OCI-LY3 (cell line): ENCODE results near the gene RER1.

ENCODE experiments used
- H2AFZ ChIP-seq: fragments of 200-600, 300-600 bp; shearing (Covaris generic); 2 replicates; pipeline ENCODE4 v1.6.0; 2014; ENCODE audit warnings: antibody characterized with exemption, low read depth, low read length
- H3K27ac ChIP-seq: fragments of 200-600, 300-600 bp; sonication (generic); 2 replicates; pipeline ENCODE4 v1.5.1; 2014; ENCODE audit warnings: mild to moderate bottlenecking, low read length, moderate library complexity, mixed read lengths
- H3K27me3 ChIP-seq: fragments of 200-600, 300-600 bp; sonication (generic); 2 replicates; pipeline ENCODE4 v1.6.1; 2014; ENCODE audit warnings: low read depth, low read length, mixed read lengths
- H3K36me3 ChIP-seq: fragments of 200-600, 300-600 bp; sonication (generic); replicated peaks from 2 replicates; pipeline ENCODE3; 2014; ENCODE audit warnings: low read depth, low read length, mixed read lengths
- H3K4me1 ChIP-seq: fragments of 300-600, 200-600 bp; sonication (generic); 2 replicates; pipeline ENCODE4 v1.6.1; 2014; ENCODE audit warnings: low read length, mixed read lengths
- H3K4me2 ChIP-seq: fragments of 200-600, 300-600 bp; sonication (generic); 2 replicates; pipeline ENCODE4 v1.6.1; 2014; ENCODE audit warnings: low read length, mixed read lengths
- H3K4me3 ChIP-seq: fragments of 300-600, 200-600 bp; sonication (generic); 2 replicates; pipeline ENCODE4 v1.5.1; 2014; ENCODE audit warnings: antibody characterized with exemption, mild to moderate bottlenecking, low read length, moderate library complexity
- H3K79me2 ChIP-seq: fragments of 300-600, 200-600 bp; shearing (Covaris generic); 2 replicates; pipeline ENCODE4 v1.6.1; 2014; ENCODE audit warnings: mild to moderate bottlenecking, low read length, mixed read lengths
- H3K9ac ChIP-seq: fragments of 300-600, 200-600 bp; shearing (Covaris generic); 2 replicates; pipeline ENCODE4 v1.6.0; 2014; ENCODE audit warnings: mild to moderate bottlenecking, low read length, moderate library complexity
- H3K9me3 ChIP-seq: fragments of 200-600, 300-600 bp; shearing (Covaris generic); 2 replicates; pipeline ENCODE4 v1.6.1; 2014; ENCODE audit warnings: low read length, mixed read lengths; ENCODE audit not compliant: insufficient read depth
- H4K20me1 ChIP-seq: fragments of 200-600, 300-600 bp; sonication (generic); 2 replicates; pipeline ENCODE4 v1.6.1; 2016; ENCODE audit warnings: low read length, mixed read lengths; ENCODE audit not compliant: insufficient read depth
- CTCF ChIP-seq: fragments of 200-600, 300-600 bp; sonication (generic); IDR thresholded peaks from 2 replicates; pipeline ENCODE4 v1.5.1; 2014; ENCODE audit warnings: antibody characterized with exemption, low read length, low read depth
- EZH2phosphoT487 ChIP-seq: fragments of 200-600 bp; shearing (Covaris generic); IDR thresholded peaks from 2 replicates; pipeline ENCODE4 v1.6.1; 2018; ENCODE audit warnings: antibody characterized with exemption, mixed run types, low read depth

The RER1 gene

DNA sequence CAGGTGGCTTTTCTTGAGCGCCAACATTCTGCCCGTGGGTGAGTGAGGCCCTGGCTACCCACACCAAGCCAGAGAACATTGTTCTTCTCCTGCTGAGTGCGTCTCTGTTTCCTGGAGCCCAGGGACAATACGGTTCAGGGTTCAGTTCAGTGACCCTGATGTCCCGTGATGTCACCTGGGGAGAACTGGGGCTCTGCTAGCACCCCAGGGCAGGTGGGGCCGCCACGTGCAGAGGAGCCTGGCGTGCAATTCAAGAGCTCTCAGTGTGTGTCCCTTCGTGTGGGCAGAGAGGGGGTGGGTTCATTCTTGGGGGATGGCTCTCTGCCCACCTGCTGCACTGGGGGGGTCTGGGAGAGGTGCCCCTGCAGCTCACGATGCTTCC is 38.9 kb downstream of the RER1 start:
- H4K20me1 ChIP-seq: no peaks in the 10 kb centered on the region
- no peak overlapping the region for H3K4me2 ChIP-seq
- H3K4me3 ChIP-seq: no peak overlapping the region
- H2AFZ ChIP-seq: no peak overlapping the region
- no peak overlapping the region for H3K9ac ChIP-seq
- TF ChIP-seq CTCF: no peak
- TF ChIP-seq EZH2phosphoT487: no peak
- no peak overlapping the region for H3K27ac ChIP-seq
- H3K79me2 ChIP-seq: no peaks in the 10 kb centered on the region
- no peaks in the 10 kb centered on the region for H3K4me1 ChIP-seq
- H3K9me3 ChIP-seq: no peaks in the 10 kb centered on the region
- H3K27me3 ChIP-seq: no peaks in the 10 kb centered on the region
- no peaks in the 10 kb centered on the region for H3K36me3 ChIP-seq

DNA sequence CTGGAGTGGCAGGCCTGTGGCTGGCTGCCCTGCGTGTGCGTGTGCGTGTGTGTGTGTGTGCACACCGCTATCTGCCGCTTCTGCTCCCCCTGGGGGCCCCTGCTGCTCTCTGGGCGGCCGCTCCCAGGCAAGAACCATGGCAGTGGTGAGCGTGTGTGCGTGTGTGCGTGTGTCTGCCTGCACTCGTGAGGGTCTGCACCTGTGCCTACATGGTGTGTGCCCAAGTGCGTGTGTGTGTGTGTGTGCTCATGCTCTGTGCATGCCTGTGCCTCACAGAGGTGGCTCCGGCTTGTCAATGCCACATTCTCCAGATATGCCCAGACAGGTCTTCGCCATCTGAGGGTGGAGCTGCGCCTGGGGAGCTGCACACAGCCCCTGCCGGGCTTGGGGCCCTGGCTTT is 39.5 kb downstream of the RER1 start:
- TF ChIP-seq EZH2phosphoT487: no peak
- TF ChIP-seq CTCF: no peak
- no peaks in the 10 kb centered on the region for H3K4me1 ChIP-seq
- no peak overlapping the region for H3K9ac ChIP-seq
- H3K4me2 ChIP-seq: no peak overlapping the region
- H3K9me3 ChIP-seq: no peaks in the 10 kb centered on the region
- H4K20me1 ChIP-seq: no peaks in the 10 kb centered on the region
- H3K27me3 ChIP-seq: no peaks in the 10 kb centered on the region
- H2AFZ ChIP-seq: no peak overlapping the region
- no peaks in the 10 kb centered on the region for H3K36me3 ChIP-seq
- no peaks in the 10 kb centered on the region for H3K79me2 ChIP-seq
- no peak overlapping the region for H3K4me3 ChIP-seq
- H3K27ac ChIP-seq: no peak overlapping the region

GRCh38 chr1:2431518-2431917 is 39.9 kb downstream of the RER1 start:
- no peaks in the 10 kb centered on the region for H3K9me3 ChIP-seq
- H3K27me3 ChIP-seq: no peaks in the 10 kb centered on the region
- no peaks in the 10 kb centered on the region for H3K79me2 ChIP-seq
- no peak overlapping the region for H3K9ac ChIP-seq
- no peak overlapping the region for H2AFZ ChIP-seq
- H3K4me3 ChIP-seq: no peak overlapping the region
- TF ChIP-seq EZH2phosphoT487: no peak
- TF ChIP-seq CTCF: no peak
- no peaks in the 10 kb centered on the region for H4K20me1 ChIP-seq
- no peak overlapping the region for H3K4me2 ChIP-seq
- no peak overlapping the region for H3K27ac ChIP-seq
- H3K4me1 ChIP-seq: no peaks in the 10 kb centered on the region
- no peaks in the 10 kb centered on the region for H3K36me3 ChIP-seq

DNA sequence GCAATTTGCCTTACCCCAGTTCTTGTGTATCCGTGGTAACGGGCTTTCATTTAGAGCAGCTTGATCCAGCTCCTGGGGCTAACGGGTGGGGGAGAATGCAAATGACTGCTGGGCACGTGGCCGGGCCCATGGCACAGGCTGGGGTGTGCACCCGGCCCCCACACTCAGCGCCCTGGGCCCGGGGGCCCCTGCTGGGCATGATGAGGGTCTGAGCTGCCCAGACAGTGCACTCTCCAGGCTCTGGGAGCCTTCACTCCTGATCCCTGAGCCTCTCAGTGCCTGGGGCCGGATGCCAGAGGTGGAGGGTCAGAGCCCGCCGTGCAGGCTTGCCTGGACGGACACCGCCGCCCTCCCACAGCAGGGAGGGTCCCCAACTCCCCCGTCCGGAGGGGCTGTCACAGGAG is 40.8 kb downstream of the RER1 start:
- Histone ChIP-seq H3K27me3 (no peaks in the 10 kb centered on the region), H3K27ac (no peak overlapping the region)

More for the DNA sequence above, 40.8 kb downstream of the RER1 start:
- Histone ChIP-seq H3K9me3 (no peaks in the 10 kb centered on the region), H3K4me2 (no peak overlapping the region), H4K20me1 (no peaks in the 10 kb centered on the region), H3K79me2 (no peaks in the 10 kb centered on the region), H3K9ac (no peak overlapping the region), H3K36me3 (no peaks in the 10 kb centered on the region), H2AFZ (no peak overlapping the region), H3K4me1 (no peaks in the 10 kb centered on the region), H3K4me3 (no peak overlapping the region)
- no peak for TF ChIP-seq EZH2phosphoT487
- TF ChIP-seq CTCF: no peak
